K562 (cell line): Measurements from ENCODE around the gene CGB3. TPM values are rescaled to one million over a fixed set of nuclear protein-coding genes. Genes with fewer than 3 reads are reported as not detected.
"Not testable (repeated sequence)": the region's sequence is repeated elsewhere in the genome, so short reads cannot be mapped to it uniquely, and the experiment has no call there.

Source experiments
- ADNP ChIP-seq: fragments of 200-800 bp; sonication (Bioruptor generic); IDR thresholded peaks from 2 replicates; pipeline ENCODE4 v1.6.1; 2016; ENCODE audit warnings: missing genetic modification characterization, missing compliant biosample characterization
- CREB1 ChIP-seq, 2 experiments: sonication (generic) in 1 of 2; formaldehyde crosslinking in 1 of 2; IDR thresholded peaks; 2 replicates each; pipeline versions ENCODE4 v1.6.1 to v1.8.0; 2012 to 2022; ENCODE audit warnings: inconsistent platforms in 1 of 2, mild to moderate bottlenecking in 1 of 2, missing genetic modification reagents in 1 of 2, moderate library complexity in 1 of 2
- CXXC5 ChIP-seq: fragments of 250-450 bp; sonication (Bioruptor Pico); IDR thresholded peaks from 2 replicates; pipeline ENCODE4 v1.8.0; 2022; ENCODE audit warnings: inconsistent platforms, mild to moderate bottlenecking, moderate library complexity
- ESRRA ChIP-seq: fragments of 450-650 bp; IDR thresholded peaks from 2 replicates; pipeline ENCODE4 v1.6.1; 2014; ENCODE audit warnings: low read depth, mild to moderate bottlenecking, moderate library complexity, borderline replicate concordance
- ETV1 ChIP-seq: fragments of 450-650 bp; conservative IDR thresholded peaks from 2 replicates; pipeline ENCODE4 v1.6.1; 2016; ENCODE audit warnings: missing genetic modification characterization, control low read depth, low read depth, missing compliant biosample characterization
- ETV5 ChIP-seq: sonication (generic); formaldehyde crosslinking; IDR thresholded peaks from 2 replicates; pipeline ENCODE4 v1.4.0; 2020; ENCODE audit warnings: low read depth, mild to moderate bottlenecking, missing genetic modification reagents
- POLR2H ChIP-seq: IDR thresholded peaks from 2 replicates; pipeline ENCODE4 v1.6.1; 2016; ENCODE audit warnings: missing genetic modification characterization, low read depth, mild to moderate bottlenecking, control low read depth, missing compliant biosample characterization, moderate library complexity
- RAD21 ChIP-seq, 2 experiments: fragments of 250-450 bp in 1 of 2; fragments of 450-650 bp in 1 of 2; sonication (Bioruptor Pico) in 1 of 2; formaldehyde crosslinking in 1 of 2; IDR thresholded peaks in 1 of 2; conservative IDR thresholded peaks in 1 of 2; 2 replicates each; pipeline versions ENCODE4 v1.4.0 to v1.8.0; 2020 to 2022; ENCODE audit warnings: mild to moderate bottlenecking in 2 of 2, moderate library complexity in 1 of 2
- RB1 ChIP-seq: fragments of 450-650 bp; IDR thresholded peaks from 2 replicates; pipeline ENCODE4 v1.6.1; 2017; ENCODE audit warnings: low read depth, mild to moderate bottlenecking
- SOX6 ChIP-seq: fragments of 450-650 bp; IDR thresholded peaks from 2 replicates; pipeline ENCODE4 v1.6.1; 2014; ENCODE audit warnings: mild to moderate bottlenecking
- ZBTB12 ChIP-seq: fragments of 250-450 bp; sonication (Bioruptor Pico); IDR thresholded peaks from 2 replicates; pipeline ENCODE4 v1.4.0; 2020
- ZBTB40 ChIP-seq, 2 experiments: fragments of 450-650 bp in 1 of 2; sonication (generic) in 1 of 2; formaldehyde crosslinking in 1 of 2; IDR thresholded peaks; 2 replicates each; pipeline versions ENCODE4 v1.7.1 to v1.9.0; 2016 to 2022; ENCODE audit warnings: inconsistent platforms in 1 of 2, mild to moderate bottlenecking in 1 of 2, missing genetic modification reagents in 1 of 2
- polyA plus RNA-seq, 8 experiments: library from polyadenylated mRNA; depleted of rRNA in 4 of 8; stranded (reverse) in 5 of 8; unstranded in 3 of 8; fragments of >200 nt; fragmentation: Nextera tagmentation in 2 of 8; fragmentation: Illumina TruSeq in 1 of 8; extraction: Ambion mirVana in 2 of 8; extraction: Trizol in 1 of 8; gene quantifications; 2 replicates each; pipeline versions ENCODE4 v1.2.1 to v1.2.3, GENCODE V29; 2011 to 2014; ENCODE audit warnings: inconsistent platforms in 1 of 8, missing spikeins in 1 of 8
- total RNA-seq, 7 experiments: library from RNA; depleted of rRNA in 6 of 7; stranded (reverse); fragments of >200 nt in 6 of 7; fragmentation: Illumina TruSeq in 2 of 7; extraction: Trizol in 2 of 7; gene quantifications; 2 replicates each; pipeline versions ENCODE4 v1.2.1 to v1.2.3, GENCODE V29; 2011 to 2021; ENCODE audit warnings: low replicate concordance in 1 of 7

Gene CGB3
- total and polyA plus RNA-seq, 9 of the 15 experiments (the other 6 are each of a cell fraction or from before 2014, with no cell fraction given): not detected

GRCh38 chr19:49031642-49032301 is 7.6 kb upstream of the CGB3 start, which contains the start of gene CGB2 (continued):
- TF ChIP-seq ZBTB40 (IDR thresholded peaks at IDR 0.05): peak; percentile 81
- not testable (repeated sequence) for TF ChIP-seq ZBTB40 (CRISPR knock-in tag; IDR thresholded peaks at IDR 0.05)
- TF ChIP-seq CREB1 (IDR thresholded peaks at IDR 0.05): peak; percentile 54
- TF ChIP-seq CREB1 (CRISPR knock-in tag; IDR thresholded peaks at IDR 0.05): peak; percentile 89
- peak; percentile 81 for TF ChIP-seq ZBTB12 (CRISPR knock-in tag)
- 0 out of 2 replicates have a peak, but pooled peaks have one; percentile 41 for TF ChIP-seq ADNP (tag)
- peak; percentile 33; the same call in 1 of the 2 replicates for TF ChIP-seq ETV5 (CRISPR knock-in tag)
- TF ChIP-seq ESRRA: peak; percentile 37; the same call in 1 of the 2 replicates
- TF ChIP-seq SOX6: peak; percentile 45; the same call in 1 of the 2 replicates
- 0 out of 2 replicates have a peak, but pooled peaks have one; percentile 16 for TF ChIP-seq ETV1
- peak; percentile 16 to 60; a peak in 2 of 4 replicates for TF ChIP-seq RAD21 (CRISPR knock-in tag; conservative IDR thresholded peaks at IDR 0.05 in 1 of 2, IDR thresholded peaks at IDR 0.05 in 1 of 2)
- peak; percentile 82 for TF ChIP-seq RB1
- TF ChIP-seq CXXC5 (CRISPR knock-in tag): peak; percentile 73
- peak; percentile 99 for TF ChIP-seq POLR2H (tag)
